Endothelial cell of umbilical vein (primary cell): ENCODE data around the gene DMD. TPM values are rescaled to one million over a fixed set of nuclear protein-coding genes. Genes with fewer than 3 reads are reported as not detected.

Source experiments
- BruUV-seq: library from RNA; stranded (reverse); fragments of 400-500 nt; replicated peaks from 2 replicates; lab custom pipeline; 2021; lab: Mats Ljungman, UMichigan
- CTCF ChIA-PET: fragments of 300-600, 350-600 bp; sonication (Branson Sonifier 250); formaldehyde crosslinking; loops from one replicate; lab custom pipeline; 2021; ENCODE audit warnings: antibody characterized with exemption, inconsistent platforms; lab: Charles Lee
- POLR2A ChIA-PET: fragments of 300-600, 350-600 bp; sonication (Branson Sonifier 250); formaldehyde crosslinking; loops from one replicate; lab custom pipeline; 2021; ENCODE audit warnings: antibody characterized with exemption, inconsistent platforms; lab: Charles Lee
- DNase-seq: peaks from one replicate; pipeline ENCODE4 v3.0.0-alpha.2; 2011; ENCODE audit warnings: low read depth, low spot score
- FAIRE-seq: peaks from 2 replicates; lab custom pipeline; 2011; peaks lifted over from hg19 to GRCh38; lab: Jason Lieb, UNC
- H2AFZ ChIP-seq: 2 replicates; pipeline ENCODE4 v1.6.0; 2012; ENCODE audit warnings: low read depth, low read length, control low read depth, inconsistent platforms
- H3K27ac ChIP-seq: 2 replicates; pipeline ENCODE4 v1.5.1; 2011; ENCODE audit warnings: low read depth, mild to moderate bottlenecking, control low read depth, low read length, moderate library complexity; ENCODE audit not compliant: insufficient read depth
- H3K27me3 ChIP-seq, 2 experiments: 2 replicates each; pipeline versions ENCODE4 v1.6.0 to v1.6.1; 2011; ENCODE audit warnings: low read length in 2 of 2, mixed read lengths in 1 of 2; ENCODE audit not compliant: control insufficient read depth in 2 of 2, insufficient read depth in 2 of 2
- H3K36me3 ChIP-seq, 2 experiments: 2 replicates in 1 of 2; 3 replicates in 1 of 2; pipeline ENCODE4 v1.5.1; 2011; ENCODE audit warnings: low read length in 2 of 2, mild to moderate bottlenecking in 1 of 2, moderate library complexity in 1 of 2; ENCODE audit not compliant: control insufficient read depth in 2 of 2, insufficient read depth in 2 of 2; ENCODE audit errors: extremely low read depth in 1 of 2
- H3K4me1 ChIP-seq: 3 replicates; pipeline ENCODE4 v1.5.1; 2011; ENCODE audit warnings: mild to moderate bottlenecking, low read length; ENCODE audit not compliant: control insufficient read depth, insufficient read depth; ENCODE audit errors: extremely low read depth
- H3K4me2 ChIP-seq: 2 replicates; pipeline ENCODE4 v1.6.1; 2011; ENCODE audit warnings: low read length, control low read depth, mixed read lengths; ENCODE audit not compliant: insufficient read depth
- H3K4me3 ChIP-seq, 3 experiments: fragments of 200-600 bp in 1 of 3; sonication (generic), shearing (Covaris generic) in 1 of 3; replicated peaks in 1 of 3; 2 replicates each; pipeline ENCODE4 v1.5.1; 2011 to 2016; ENCODE audit warnings: control low read depth in 3 of 3, low read length in 3 of 3, mild to moderate bottlenecking in 2 of 3, inconsistent platforms in 1 of 3, low read depth in 1 of 3, moderate library complexity in 1 of 3; ENCODE audit not compliant: insufficient read depth in 1 of 3
- H3K79me2 ChIP-seq: 2 replicates; pipeline ENCODE4 v1.6.0; 2012; ENCODE audit warnings: low read length, inconsistent platforms; ENCODE audit not compliant: control insufficient read depth, insufficient read depth
- H3K9ac ChIP-seq: replicated peaks from 2 replicates; pipeline ENCODE3; 2011; ENCODE audit warnings: low read length, control low read depth; ENCODE audit not compliant: insufficient read depth; ENCODE audit errors: extremely low read depth
- H3K9me1 ChIP-seq: replicated peaks from 3 replicates; pipeline ENCODE4 v1.6.0; 2011; ENCODE audit warnings: mild to moderate bottlenecking, low read length; ENCODE audit not compliant: control insufficient read depth, insufficient read depth; ENCODE audit errors: extremely low read depth
- H3K9me3 ChIP-seq: replicated peaks from 2 replicates; pipeline ENCODE4 v1.5.1; 2012; ENCODE audit warnings: low read length, inconsistent platforms; ENCODE audit not compliant: control insufficient read depth, insufficient read depth
- H4K20me1 ChIP-seq: replicated peaks from 2 replicates; pipeline ENCODE3; 2011; ENCODE audit warnings: mild to moderate bottlenecking, low read length; ENCODE audit not compliant: control insufficient read depth, insufficient read depth; ENCODE audit errors: extremely low read depth
- CTCF ChIP-seq, 2 donors: IDR thresholded peaks; 1 replicate in 1 of 2; 2 replicates in 1 of 2; pipeline ENCODE4 v1.5.1; 2011; ENCODE audit warnings: low read length in 2 of 2, mild to moderate bottlenecking in 2 of 2, moderate library complexity in 2 of 2, control low read depth in 1 of 2, inconsistent platforms in 1 of 2, low read depth in 1 of 2; ENCODE audit not compliant: insufficient read depth in 1 of 2; ENCODE audit errors: extremely low read depth in 1 of 2
- EZH2 ChIP-seq: IDR thresholded peaks from 2 replicates; pipeline ENCODE4 v1.6.1; 2012; ENCODE audit warnings: borderline replicate concordance, low read depth, mild to moderate bottlenecking, moderate library complexity, low read length, inconsistent platforms; ENCODE audit not compliant: severe bottlenecking
- FOS ChIP-seq: IDR thresholded peaks from 2 replicates; pipeline ENCODE4 v1.6.1; 2011; ENCODE audit warnings: mild to moderate bottlenecking, low read length, moderate library complexity, borderline replicate concordance; ENCODE audit not compliant: insufficient read depth
- GATA2 ChIP-seq: IDR thresholded peaks from 2 replicates; pipeline ENCODE4 v1.7.0; 2011; ENCODE audit warnings: low read depth, mild to moderate bottlenecking, moderate library complexity, mixed read lengths, low read length; ENCODE audit not compliant: insufficient read length, insufficient read depth
- JUN ChIP-seq: IDR thresholded peaks from 2 replicates; pipeline ENCODE4 v1.6.1; 2011; ENCODE audit warnings: borderline replicate concordance, low read depth; ENCODE audit not compliant: insufficient read length, insufficient read depth
- MAX ChIP-seq: IDR thresholded peaks from 2 replicates; pipeline ENCODE4 v1.6.1; 2011; ENCODE audit not compliant: insufficient read depth, insufficient read length
- MYC ChIP-seq: IDR thresholded peaks from one replicate; pipeline ENCODE4 v1.6.1; 2011; ENCODE audit warnings: mild to moderate bottlenecking, low read depth, low read length
- POLR2A ChIP-seq: IDR thresholded peaks from 2 replicates; pipeline ENCODE4 v1.6.1; 2012; ENCODE audit warnings: low read depth, mild to moderate bottlenecking, control low read depth, low read length
- POLR2AphosphoS5 ChIP-seq: IDR thresholded peaks from 2 replicates; pipeline ENCODE4 v1.6.1; 2012; ENCODE audit warnings: low read depth, mild to moderate bottlenecking, control low read depth, low read length, moderate library complexity; ENCODE audit not compliant: insufficient read depth
- dilution Hi-C: fragments of 300-500 bp; cut with MboI; formaldehyde crosslinking; loops from one replicate; pipeline ENCODE4 v1.15.0; 2019; ENCODE audit warnings: low sequenced_read_pairs; ENCODE audit not compliant: extremely low pct_ligation_motif_present
- intact Hi-C: fragments of 100-400 bp; cut with micrococcal nuclease; formaldehyde crosslinking; loops from one replicate; pipeline ENCODE4 v1.10.0; 2022
- polyA plus RNA-seq, 4 experiments: library from polyadenylated mRNA; depleted of rRNA in 3 of 4; stranded (reverse) in 3 of 4; unstranded in 1 of 4; fragments of >200 nt; gene quantifications; 2 replicates each; pipeline versions ENCODE4 v1.2.1 to v1.2.3, GENCODE V29; 2011 to 2012; ENCODE audit warnings: missing spikeins in 1 of 4
- total RNA-seq: library from RNA; stranded (reverse); gene quantifications from 2 replicates; pipeline ENCODE4 v1.2.3, GENCODE V29; 2021

Gene DMD
- total and polyA plus RNA-seq, 2 donors (not counting 3 experiments of a cell fraction or from before 2014, with no cell fraction given), result 7.3 to 9.0 TPM

GRCh38 chrX:32599156-32599555 lies 612.2 kb downstream of the DMD start:
- H3K9me1 ChIP-seq, result no peaks in the 10 kb centered on the region
- no peak for TF ChIP-seq POLR2AphosphoS5
- no peak for TF ChIP-seq CTCF (IDR thresholded peaks at IDR 0.05; ENCODE audit: extremely low read depth in 1 of 2, insufficient read depth in 1 of 2, low read depth in 1 of 2, low read length in 2 of 2)
- TF ChIP-seq MAX, result no peak
- no peak for TF ChIP-seq JUN
- no peak for TF ChIP-seq GATA2
- TF ChIP-seq EZH2, result no peak
- no peak for TF ChIP-seq FOS
- TF ChIP-seq MYC, result no peak
- no peak for TF ChIP-seq POLR2A
- intact Hi-C loops (no loop called here), dilution Hi-C loops (no loop called here)
- FAIRE-seq, result no peak
- no peak overlapping the region for H3K9ac ChIP-seq
- POLR2A ChIA-PET, result no interaction called here
- no TSS peak for BruUV-seq
- no peaks in the 10 kb centered on the region for H3K9me3 ChIP-seq
- H3K4me1 ChIP-seq, result no peaks in the 10 kb centered on the region
- DNase-seq, result no peak
- H3K4me3 ChIP-seq, result no peak overlapping the region
- no peak overlapping the region for H2AFZ ChIP-seq
- no peaks in the 10 kb centered on the region for H4K20me1 ChIP-seq
- H3K79me2 ChIP-seq, result no peaks in the 10 kb centered on the region
- H3K27me3 ChIP-seq, result no peaks in the 10 kb centered on the region
- CTCF ChIA-PET, result no interaction called here
- no peak overlapping the region for H3K27ac ChIP-seq
- H3K36me3 ChIP-seq, result no peaks in the 10 kb centered on the region
- H3K4me2 ChIP-seq, result no peak overlapping the region
